ENCODE results near the gene VWDE. TPM values are rescaled to one million over a fixed set of nuclear protein-coding genes. Genes with fewer than 3 reads are reported as not detected.

Gene VWDE
- polyA plus RNA-seq, 4 donors = 2.6 to 7.0 (median 5.5) TPM

DNA sequence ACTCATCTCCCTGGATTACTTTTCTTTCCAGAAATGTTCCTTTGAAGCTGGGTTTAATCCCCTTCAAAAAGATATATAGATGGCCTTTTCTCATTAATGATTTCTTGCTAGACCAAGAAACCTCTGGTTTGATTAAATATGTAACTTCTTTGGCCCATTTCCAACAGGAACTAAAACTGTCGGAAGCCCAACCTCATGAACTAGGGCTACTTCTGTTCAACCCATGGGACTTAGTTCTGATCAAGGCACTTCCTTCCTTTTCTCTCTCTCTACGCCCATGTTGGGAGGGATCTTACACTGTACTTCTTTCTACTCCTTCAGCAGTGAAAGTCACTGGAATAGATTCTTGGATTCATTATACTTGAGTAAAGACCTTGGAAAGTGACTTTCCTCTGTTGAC lies 109.0 kb downstream of the VWDE start:
- DNase-seq (ENCODE audit: low read depth in 4 of 4, low spot score in 2 of 4) = no peak

DNA sequence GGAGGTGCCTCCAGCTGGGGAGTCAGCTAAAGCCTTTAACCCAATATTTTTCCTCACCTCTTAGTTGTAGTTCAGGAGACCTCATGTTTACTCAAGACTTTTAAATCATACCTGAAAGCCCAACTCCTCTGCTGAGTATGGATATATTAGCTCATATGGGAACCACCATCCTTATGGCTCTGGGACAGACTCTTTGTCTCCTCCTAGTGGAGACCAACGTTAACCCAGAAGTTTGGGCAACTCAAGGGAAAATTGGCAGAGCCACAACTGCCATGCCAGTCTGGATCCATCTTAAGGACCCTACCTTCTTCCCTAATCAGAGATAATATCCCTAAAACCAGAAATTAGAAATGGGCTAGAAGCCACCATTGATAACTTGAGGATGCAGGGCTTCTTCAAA lies 111.8 kb downstream of the VWDE start:
- DNase-seq (ENCODE audit: low read depth in 4 of 4, low spot score in 2 of 4) = no peak

DNA sequence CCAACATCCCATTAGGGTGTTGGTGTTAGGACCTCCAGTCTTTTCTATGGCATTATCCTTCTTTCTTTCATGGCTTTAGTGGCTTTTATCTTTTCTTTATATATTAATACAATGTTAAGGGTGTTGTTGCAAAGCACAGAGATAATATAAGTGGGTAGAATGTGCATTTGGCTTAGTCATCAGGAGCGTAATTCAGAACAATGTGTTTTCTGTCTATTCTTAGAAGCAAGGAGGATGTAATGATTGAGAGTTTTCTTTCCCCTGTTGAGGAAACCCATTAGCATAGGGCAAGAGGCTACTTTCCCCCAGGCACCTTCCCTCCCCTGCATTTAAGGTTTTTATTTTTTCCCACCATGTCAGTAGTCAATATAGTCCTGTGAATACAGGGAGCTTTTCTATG lies 112.9 kb downstream of the VWDE start:
- no peak for DNase-seq (ENCODE audit: low read depth in 4 of 4, low spot score in 2 of 4)

DNA sequence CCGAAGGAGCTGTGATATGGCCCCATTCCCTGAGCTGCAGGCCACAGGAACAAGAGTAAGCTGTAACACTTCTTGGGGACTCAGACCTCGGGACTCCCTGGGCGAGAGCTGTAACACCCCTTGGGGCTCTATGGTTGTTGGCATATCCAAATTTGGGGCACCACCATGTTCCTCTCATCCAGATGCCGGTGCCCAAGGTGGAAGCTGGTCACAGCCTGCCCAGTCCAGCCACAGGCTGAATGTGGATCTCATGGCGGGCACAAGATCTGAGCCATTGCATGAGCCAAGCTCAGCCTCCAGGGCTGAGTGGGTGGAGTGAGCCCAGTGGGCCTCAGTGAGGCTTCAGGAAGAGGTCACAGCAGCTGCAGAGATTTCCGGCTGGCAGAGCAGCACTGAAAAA lies 113.7 kb downstream of the VWDE start:
- DNase-seq (ENCODE audit: low read depth in 4 of 4, low spot score in 2 of 4) = no peak

DNA sequence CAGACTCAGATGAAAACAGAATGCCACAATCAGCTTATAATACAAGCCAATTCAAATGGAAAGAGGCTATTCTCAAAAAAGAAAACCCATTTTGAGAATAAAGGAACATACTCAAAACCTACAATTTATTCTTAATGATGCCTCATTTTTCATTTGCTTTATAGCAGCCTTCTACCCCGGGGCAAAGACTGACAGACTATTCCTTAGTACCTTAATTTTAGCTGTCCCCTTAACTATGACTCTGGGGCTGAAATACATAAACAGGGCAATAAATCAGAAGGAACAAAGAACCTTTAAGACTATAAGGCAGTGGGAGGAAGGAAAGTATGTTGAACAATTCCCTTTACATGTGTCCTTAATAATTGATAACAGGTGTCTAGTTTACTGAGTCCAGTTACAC lies 115.8 kb downstream of the VWDE start:
- no peak for DNase-seq (ENCODE audit: low read depth in 4 of 4, low spot score in 2 of 4)

DNA sequence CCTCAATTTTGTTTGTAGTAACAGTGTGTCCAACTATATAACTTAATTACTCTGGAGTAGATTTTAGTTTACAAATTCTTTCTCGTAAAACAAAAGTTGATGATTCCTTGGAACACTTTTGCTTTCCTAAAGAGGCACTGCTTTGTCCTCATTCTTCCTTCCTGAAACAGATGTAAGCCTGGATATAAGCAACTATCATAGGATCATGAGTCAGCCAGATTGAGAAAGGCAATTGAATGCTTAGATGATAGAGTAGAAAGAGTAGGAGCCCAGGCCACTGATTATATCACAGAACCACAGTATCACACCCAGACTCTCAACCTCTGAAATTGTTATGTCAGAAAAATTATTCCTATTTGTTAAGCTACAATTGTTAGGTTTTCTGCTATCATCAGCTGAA lies 122.6 kb downstream of the VWDE start:
- no peak for DNase-seq (ENCODE audit: low read depth in 4 of 4, low spot score in 2 of 4)

Other genes starting within 250 kb of the VWDE start
- 100 to 1,000 TPM in 2 of 4 donors, 10 to 100 TPM in 2; 89.3 to 114 (median 101) TPM for gene TMEM106B, start 192.6 kb downstream of the VWDE start, polyA plus RNA-seq (ENCODE audit: insufficient read length in 4 of 4)
- gene SCIN, start 166.9 kb upstream of the VWDE start, polyA plus RNA-seq (ENCODE audit: insufficient read length in 4 of 4) = 100 to 1,000 TPM; 118 to 127 (median 123) TPM